ENCODE data around the gene SHTN1. TPM values are rescaled to one million over a fixed set of nuclear protein-coding genes. Genes with fewer than 3 reads are reported as not detected.

Gene SHTN1
- total and polyA plus RNA-seq, 10 of the 15 experiments (the other 5 are each of a cell fraction or from before 2014, with no cell fraction given), result 0.79 to 4.0 (median 2.0) TPM

DNA sequence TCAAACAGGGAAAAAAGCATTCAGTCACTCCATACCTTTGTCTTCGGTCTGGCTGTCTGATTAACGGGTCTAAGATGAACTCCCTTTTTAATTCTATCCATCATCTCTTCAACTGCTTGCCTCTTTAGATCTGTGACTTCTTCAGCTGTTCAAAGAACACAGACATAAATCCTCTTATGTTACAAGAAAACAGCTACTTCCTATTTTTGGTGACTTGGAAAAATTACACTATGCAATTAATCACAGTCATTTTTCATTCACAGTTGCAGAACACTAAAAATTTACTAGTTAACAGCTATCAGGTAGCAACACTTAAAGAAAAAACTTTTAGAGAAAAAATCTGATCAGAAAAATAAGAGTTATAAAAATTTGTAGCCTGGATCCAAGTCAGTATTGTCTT is 89.6 kb downstream of the SHTN1 start (continued):
- TF ChIP-seq IKZF2 (IDR thresholded peaks at IDR 0.05) (no peak), SREBF2 (IDR thresholded peaks at IDR 0.05; ENCODE audit: low read length) (no peak)
- TF ChIP-seq, protein P1, sequence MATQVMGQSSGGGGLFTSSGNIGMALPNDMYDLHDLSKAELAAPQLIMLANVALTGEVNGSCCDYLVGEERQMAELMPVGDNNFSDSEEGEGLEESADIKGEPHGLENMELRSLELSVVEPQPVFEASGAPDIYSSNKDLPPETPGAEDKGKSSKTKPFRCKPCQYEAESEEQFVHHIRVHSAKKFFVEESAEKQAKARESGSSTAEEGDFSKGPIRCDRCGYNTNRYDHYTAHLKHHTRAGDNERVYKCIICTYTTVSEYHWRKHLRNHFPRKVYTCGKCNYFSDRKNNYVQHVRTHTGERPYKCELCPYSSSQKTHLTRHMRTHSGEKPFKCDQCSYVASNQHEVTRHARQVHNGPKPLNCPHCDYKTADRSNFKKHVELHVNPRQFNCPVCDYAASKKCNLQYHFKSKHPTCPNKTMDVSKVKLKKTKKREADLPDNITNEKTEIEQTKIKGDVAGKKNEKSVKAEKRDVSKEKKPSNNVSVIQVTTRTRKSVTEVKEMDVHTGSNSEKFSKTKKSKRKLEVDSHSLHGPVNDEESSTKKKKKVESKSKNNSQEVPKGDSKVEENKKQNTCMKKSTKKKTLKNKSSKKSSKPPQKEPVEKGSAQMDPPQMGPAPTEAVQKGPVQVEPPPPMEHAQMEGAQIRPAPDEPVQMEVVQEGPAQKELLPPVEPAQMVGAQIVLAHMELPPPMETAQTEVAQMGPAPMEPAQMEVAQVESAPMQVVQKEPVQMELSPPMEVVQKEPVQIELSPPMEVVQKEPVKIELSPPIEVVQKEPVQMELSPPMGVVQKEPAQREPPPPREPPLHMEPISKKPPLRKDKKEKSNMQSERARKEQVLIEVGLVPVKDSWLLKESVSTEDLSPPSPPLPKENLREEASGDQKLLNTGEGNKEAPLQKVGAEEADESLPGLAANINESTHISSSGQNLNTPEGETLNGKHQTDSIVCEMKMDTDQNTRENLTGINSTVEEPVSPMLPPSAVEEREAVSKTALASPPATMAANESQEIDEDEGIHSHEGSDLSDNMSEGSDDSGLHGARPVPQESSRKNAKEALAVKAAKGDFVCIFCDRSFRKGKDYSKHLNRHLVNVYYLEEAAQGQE (IDR thresholded peaks at IDR 0.05; ENCODE audit: low read depth, low read length), result no peak
- TF ChIP-seq, protein P2, sequence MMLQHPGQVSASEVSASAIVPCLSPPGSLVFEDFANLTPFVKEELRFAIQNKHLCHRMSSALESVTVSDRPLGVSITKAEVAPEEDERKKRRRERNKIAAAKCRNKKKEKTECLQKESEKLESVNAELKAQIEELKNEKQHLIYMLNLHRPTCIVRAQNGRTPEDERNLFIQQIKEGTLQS (IDR thresholded peaks at IDR 0.05; ENCODE audit: borderline replicate concordance, extremely low read depth, low read depth, low read length), result no peak
- TF ChIP-seq, protein P3, sequence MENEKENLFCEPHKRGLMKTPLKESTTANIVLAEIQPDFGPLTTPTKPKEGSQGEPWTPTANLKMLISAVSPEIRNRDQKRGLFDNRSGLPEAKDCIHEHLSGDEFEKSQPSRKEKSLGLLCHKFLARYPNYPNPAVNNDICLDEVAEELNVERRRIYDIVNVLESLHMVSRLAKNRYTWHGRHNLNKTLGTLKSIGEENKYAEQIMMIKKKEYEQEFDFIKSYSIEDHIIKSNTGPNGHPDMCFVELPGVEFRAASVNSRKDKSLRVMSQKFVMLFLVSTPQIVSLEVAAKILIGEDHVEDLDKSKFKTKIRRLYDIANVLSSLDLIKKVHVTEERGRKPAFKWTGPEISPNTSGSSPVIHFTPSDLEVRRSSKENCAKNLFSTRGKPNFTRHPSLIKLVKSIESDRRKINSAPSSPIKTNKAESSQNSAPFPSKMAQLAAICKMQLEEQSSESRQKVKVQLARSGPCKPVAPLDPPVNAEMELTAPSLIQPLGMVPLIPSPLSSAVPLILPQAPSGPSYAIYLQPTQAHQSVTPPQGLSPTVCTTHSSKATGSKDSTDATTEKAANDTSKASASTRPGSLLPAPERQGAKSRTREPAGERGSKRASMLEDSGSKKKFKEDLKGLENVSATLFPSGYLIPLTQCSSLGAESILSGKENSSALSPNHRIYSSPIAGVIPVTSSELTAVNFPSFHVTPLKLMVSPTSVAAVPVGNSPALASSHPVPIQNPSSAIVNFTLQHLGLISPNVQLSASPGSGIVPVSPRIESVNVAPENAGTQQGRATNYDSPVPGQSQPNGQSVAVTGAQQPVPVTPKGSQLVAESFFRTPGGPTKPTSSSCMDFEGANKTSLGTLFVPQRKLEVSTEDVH (IDR thresholded peaks at IDR 0.05; ENCODE audit: low read depth, partially characterized antibody), result no peak

DNA sequence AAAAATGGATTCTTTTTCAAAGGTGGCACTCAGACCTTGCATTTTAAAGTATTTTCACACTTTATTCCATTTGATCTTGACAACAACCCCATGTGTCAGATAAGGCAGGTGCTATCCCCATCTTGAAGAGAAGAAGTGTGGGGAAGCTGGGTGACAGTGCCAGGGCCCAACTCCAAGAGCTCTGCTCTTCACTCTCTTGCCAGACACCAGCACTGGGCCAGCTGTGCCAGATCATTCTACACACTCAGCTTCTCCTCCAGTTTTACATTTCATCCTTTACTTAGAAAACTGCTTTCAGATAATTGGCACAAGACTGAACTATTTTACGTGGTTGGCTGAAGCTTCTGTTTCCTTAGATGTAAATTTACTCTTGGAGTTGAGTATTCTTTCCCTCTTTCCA is 91.3 kb downstream of the SHTN1 start:
- FAIRE-seq (no peak), ATAC-seq (no peak), DNase-seq (ENCODE audit: low read depth, low spot score) (no peak)
- Histone ChIP-seq H3K27ac (ENCODE audit: control insufficient read depth, insufficient read depth) (no peak overlapping the region), H3K9ac (ENCODE audit: control insufficient read depth, insufficient read depth, low read length) (no peak overlapping the region), H3K9me3 (replicated peaks; ENCODE audit: control insufficient read depth, insufficient read depth, low read length) (no peaks in the 10 kb centered on the region), H3K27me3 (replicated peaks in 1 of 2; ENCODE audit: control insufficient read depth in 2 of 2, insufficient read depth in 2 of 2, low read length in 1 of 2) (no peaks in the 10 kb centered on the region), H3K4me2 (ENCODE audit: control insufficient read depth, insufficient read depth) (no peak overlapping the region), H3K4me3 (no peak overlapping the region), H3K36me3 (ENCODE audit: control insufficient read depth in 2 of 2, insufficient read depth in 2 of 2, low read length in 1 of 2) (no peaks in the 10 kb centered on the region), H4K20me1 (ENCODE audit: control insufficient read depth, insufficient read depth) (no peaks in the 10 kb centered on the region), H2AFZ (ENCODE audit: control insufficient read depth, low read depth, low read length) (no peak overlapping the region), H3K4me1 (ENCODE audit: control insufficient read depth, insufficient read depth, low read length) (no peaks in the 10 kb centered on the region), H3K79me2 (ENCODE audit: control insufficient read depth, insufficient read depth, low read length) (no peaks in the 10 kb centered on the region)
- in situ Hi-C loops (cut with MboI) (no loop called here), intact Hi-C loops (cut with micrococcal nuclease; ENCODE audit: unreplicated experiment) (no loop called here)
- BruUV-seq (replicated peaks), result no TSS peak
- 0% methylated on average over 1 of the region's 1 CpG for WGBS (ENCODE audit: insufficient coverage, insufficient replicate concordance, low lambda C conversion rate, missing lambda C conversion rate)
- ChIA-PET CTCF (no interaction called here), POLR2A (no interaction called here), RAD21 (ENCODE audit: unreplicated experiment) (no interaction called here), SMC1A (ENCODE audit: uncharacterized antibody, unreplicated experiment) (no interaction called here)
- TF ChIP-seq, protein P4, sequence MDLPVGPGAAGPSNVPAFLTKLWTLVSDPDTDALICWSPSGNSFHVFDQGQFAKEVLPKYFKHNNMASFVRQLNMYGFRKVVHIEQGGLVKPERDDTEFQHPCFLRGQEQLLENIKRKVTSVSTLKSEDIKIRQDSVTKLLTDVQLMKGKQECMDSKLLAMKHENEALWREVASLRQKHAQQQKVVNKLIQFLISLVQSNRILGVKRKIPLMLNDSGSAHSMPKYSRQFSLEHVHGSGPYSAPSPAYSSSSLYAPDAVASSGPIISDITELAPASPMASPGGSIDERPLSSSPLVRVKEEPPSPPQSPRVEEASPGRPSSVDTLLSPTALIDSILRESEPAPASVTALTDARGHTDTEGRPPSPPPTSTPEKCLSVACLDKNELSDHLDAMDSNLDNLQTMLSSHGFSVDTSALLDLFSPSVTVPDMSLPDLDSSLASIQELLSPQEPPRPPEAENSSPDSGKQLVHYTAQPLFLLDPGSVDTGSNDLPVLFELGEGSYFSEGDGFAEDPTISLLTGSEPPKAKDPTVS (IDR thresholded peaks at IDR 0.05; ENCODE audit: low read depth, low read length), result no peak
- TF ChIP-seq CBX5 (IDR thresholded peaks at IDR 0.05; ENCODE audit: low read depth) (no peak), NRF1 (conservative IDR thresholded peaks at IDR 0.05; ENCODE audit: low read depth, low read length) (no peak)
- TF ChIP-seq, protein P5, sequence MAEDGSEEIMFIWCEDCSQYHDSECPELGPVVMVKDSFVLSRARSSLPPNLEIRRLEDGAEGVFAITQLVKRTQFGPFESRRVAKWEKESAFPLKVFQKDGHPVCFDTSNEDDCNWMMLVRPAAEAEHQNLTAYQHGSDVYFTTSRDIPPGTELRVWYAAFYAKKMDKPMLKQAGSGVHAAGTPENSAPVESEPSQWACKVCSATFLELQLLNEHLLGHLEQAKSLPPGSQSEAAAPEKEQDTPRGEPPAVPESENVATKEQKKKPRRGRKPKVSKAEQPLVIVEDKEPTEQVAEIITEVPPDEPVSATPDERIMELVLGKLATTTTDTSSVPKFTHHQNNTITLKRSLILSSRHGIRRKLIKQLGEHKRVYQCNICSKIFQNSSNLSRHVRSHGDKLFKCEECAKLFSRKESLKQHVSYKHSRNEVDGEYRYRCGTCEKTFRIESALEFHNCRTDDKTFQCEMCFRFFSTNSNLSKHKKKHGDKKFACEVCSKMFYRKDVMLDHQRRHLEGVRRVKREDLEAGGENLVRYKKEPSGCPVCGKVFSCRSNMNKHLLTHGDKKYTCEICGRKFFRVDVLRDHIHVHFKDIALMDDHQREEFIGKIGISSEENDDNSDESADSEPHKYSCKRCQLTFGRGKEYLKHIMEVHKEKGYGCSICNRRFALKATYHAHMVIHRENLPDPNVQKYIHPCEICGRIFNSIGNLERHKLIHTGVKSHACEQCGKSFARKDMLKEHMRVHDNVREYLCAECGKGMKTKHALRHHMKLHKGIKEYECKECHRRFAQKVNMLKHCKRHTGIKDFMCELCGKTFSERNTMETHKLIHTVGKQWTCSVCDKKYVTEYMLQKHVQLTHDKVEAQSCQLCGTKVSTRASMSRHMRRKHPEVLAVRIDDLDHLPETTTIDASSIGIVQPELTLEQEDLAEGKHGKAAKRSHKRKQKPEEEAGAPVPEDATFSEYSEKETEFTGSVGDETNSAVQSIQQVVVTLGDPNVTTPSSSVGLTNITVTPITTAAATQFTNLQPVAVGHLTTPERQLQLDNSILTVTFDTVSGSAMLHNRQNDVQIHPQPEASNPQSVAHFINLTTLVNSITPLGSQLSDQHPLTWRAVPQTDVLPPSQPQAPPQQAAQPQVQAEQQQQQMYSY (CRISPR knock-in tag; IDR thresholded peaks at IDR 0.05), result no peak

Measured in GM12878 (cell line).